ENCODE data around the gene SLC43A1.

The SLC43A1 gene

DNA sequence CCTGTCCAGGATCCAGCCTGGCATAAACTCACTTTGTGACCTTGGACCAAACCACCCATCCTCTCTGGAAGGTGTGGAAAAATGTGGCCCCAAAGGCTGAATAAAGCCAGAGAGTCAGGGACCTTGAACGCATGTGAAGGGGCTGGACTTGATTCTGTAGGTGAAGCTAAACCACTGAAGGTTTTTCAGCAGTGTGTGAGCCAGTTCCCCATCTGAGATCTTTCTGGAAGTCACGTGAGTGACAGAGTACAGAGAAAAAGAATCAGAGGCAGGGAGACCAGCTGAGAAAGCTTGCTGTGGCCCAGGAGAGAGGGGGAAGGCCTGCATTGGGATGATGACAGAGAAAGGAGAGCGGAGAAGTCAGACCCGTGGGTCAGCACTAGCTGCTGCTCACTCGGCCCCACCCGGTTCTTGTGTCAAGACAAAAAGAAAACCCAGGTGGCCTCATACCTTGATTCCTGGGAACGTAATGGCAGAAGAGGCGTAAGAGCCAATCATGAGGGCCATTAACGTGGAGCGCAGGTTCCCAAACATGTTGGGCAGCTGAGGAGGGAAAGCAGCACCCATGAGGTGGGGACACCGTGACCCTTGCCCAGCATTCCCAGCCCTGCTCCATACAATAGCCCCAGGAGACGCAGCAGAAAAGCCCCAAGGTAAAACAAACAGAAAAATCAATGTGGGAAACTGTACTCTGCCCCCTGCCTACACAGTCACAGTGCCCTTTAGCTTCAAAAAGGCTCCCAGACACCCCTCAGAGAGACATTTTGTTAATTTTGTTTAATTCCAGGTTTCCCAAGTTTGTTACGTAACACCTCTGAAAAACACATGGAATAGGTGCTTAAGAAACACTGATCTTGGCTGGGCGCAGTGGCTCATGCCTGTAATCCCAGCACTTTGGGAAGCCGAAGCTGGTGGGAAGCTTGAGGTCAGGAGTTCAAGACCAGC lies 17.9 kb downstream of the SLC43A1 start:
- TF ChIP-seq ZNF274 (IDR thresholded peaks at IDR 0.05; ENCODE audit: low read depth, low read length), result no peak
- H3K4me3 ChIP-seq (ENCODE audit: low read length), result no peak overlapping the region

- H3K4me3 ChIP-seq (ENCODE audit: low read length), result no peak overlapping the region
Measured at GRCh38 chr11:57496109-57496820, 19.2 kb downstream of the SLC43A1 start.

GRCh38 chr11:57493507-57494503 lies 21.7 kb downstream of the SLC43A1 start:
- H3K4me3 ChIP-seq (ENCODE audit: low read length), result no peak overlapping the region
- no peak for TF ChIP-seq ZNF274 (IDR thresholded peaks at IDR 0.05; ENCODE audit: low read depth, low read length)

More at GRCh38 chr11:57496109-57496820, 19.2 kb downstream of the SLC43A1 start:
- TF ChIP-seq ZNF274 (IDR thresholded peaks at IDR 0.05; ENCODE audit: low read depth, low read length), result no peak

- TF ChIP-seq ZNF274 (IDR thresholded peaks at IDR 0.05; ENCODE audit: low read depth, low read length), result no peak
- H3K4me3 ChIP-seq (ENCODE audit: low read length), result no peak overlapping the region
Measured at GRCh38 chr11:57491371-57492061, 24.0 kb downstream of the SLC43A1 start.

GRCh38 chr11:57490456-57491248 lies 24.9 kb downstream of the SLC43A1 start:
- no peak overlapping the region for H3K4me3 ChIP-seq (ENCODE audit: low read length)
- no peak for TF ChIP-seq ZNF274 (IDR thresholded peaks at IDR 0.05; ENCODE audit: low read depth, low read length)

- TF ChIP-seq ZNF274 (IDR thresholded peaks at IDR 0.05; ENCODE audit: low read depth, low read length), result no peak
- no peak overlapping the region for H3K4me3 ChIP-seq (ENCODE audit: low read length)
Measured at GRCh38 chr11:57487920-57488659, 27.4 kb downstream of the SLC43A1 start.

GRCh38 chr11:57487021-57487778 lies 28.3 kb downstream of the SLC43A1 start:
- no peak for TF ChIP-seq ZNF274 (IDR thresholded peaks at IDR 0.05; ENCODE audit: low read depth, low read length)
- no peak overlapping the region for H3K4me3 ChIP-seq (ENCODE audit: low read length)

GRCh38 chr11:57485217-57485990 lies 30.1 kb downstream of the SLC43A1 start:
- H3K4me3 ChIP-seq (ENCODE audit: low read length), result no peak overlapping the region
- no peak for TF ChIP-seq ZNF274 (IDR thresholded peaks at IDR 0.05; ENCODE audit: low read depth, low read length)

- H3K4me3 ChIP-seq (ENCODE audit: low read length), result no peak overlapping the region
- TF ChIP-seq ZNF274 (IDR thresholded peaks at IDR 0.05; ENCODE audit: low read depth, low read length), result no peak
Measured at GRCh38 chr11:57484141-57484710, 31.3 kb downstream of the SLC43A1 start.

DNA sequence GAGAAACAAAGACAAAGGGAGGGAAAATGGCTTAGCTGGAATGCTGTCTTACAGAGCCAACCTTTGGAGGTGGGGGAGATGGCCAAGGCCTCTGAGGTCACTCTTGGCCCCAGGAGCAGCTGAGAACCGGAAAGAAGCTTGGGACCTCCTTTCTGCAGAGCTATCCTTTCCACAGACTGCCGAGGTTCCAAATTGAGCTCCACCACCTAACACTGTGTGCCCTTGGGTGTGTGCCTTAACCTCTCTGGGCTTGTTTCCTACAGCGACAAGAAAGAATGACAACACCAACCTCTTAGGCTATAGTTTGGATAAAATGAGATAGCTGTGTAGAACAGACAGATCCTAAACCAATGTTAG lies 32.0 kb downstream of the SLC43A1 start:
- TF ChIP-seq ZNF274 (IDR thresholded peaks at IDR 0.05; ENCODE audit: low read depth, low read length), result no peak
- H3K4me3 ChIP-seq (ENCODE audit: low read length), result no peak overlapping the region; the same call in 1 of the 2 replicates
